Activated naive CD8-positive, alpha-beta T cell treated with anti-CD3 and anti-CD28 coated beads for 36 hours (primary cell): ENCODE results near the gene TMEM119. TPM values are rescaled to one million over a fixed set of nuclear protein-coding genes. Genes with fewer than 3 reads are reported as not detected.
"Not testable (repeated sequence)": the region's sequence is repeated elsewhere in the genome, so short reads cannot be mapped to it uniquely, and the experiment has no call there.

Experiments
- DNase-seq: peaks from one replicate; pipeline ENCODE4 v3.0.0; 2021
- H3K27ac Mint-ChIP-seq: one replicate; pipeline ENCODE4 v1.8.0; 2022; ENCODE audit warnings: mild to moderate bottlenecking, moderate library complexity, mixed read lengths
- H3K27me3 Mint-ChIP-seq: one replicate; pipeline ENCODE4 v1.8.0; 2022; ENCODE audit warnings: mild to moderate bottlenecking, mixed read lengths
- H3K36me3 Mint-ChIP-seq: one replicate; pipeline ENCODE4 v1.8.0; 2021; ENCODE audit warnings: mild to moderate bottlenecking, mixed read lengths
- H3K4me1 Mint-ChIP-seq: one replicate; pipeline ENCODE4 v1.8.0; 2021; ENCODE audit warnings: mixed read lengths
- H3K4me3 Mint-ChIP-seq: one replicate; pipeline ENCODE4 v1.8.0; 2022; ENCODE audit warnings: mild to moderate bottlenecking, moderate library complexity, mixed read lengths
- H3K9me3 Mint-ChIP-seq: one replicate; pipeline ENCODE4 v1.8.0; 2022; ENCODE audit warnings: mixed read lengths
- total RNA-seq, 2 experiments: library from RNA; stranded (reverse); gene quantifications; one replicate each; pipeline ENCODE4 v1.2.3, GENCODE V29; 2021

The TMEM119 gene
- total RNA-seq, 2 experiments from 2014 or later, result 0.12 TPM; not detected in 1

GRCh38 chr12:108564724-108565123, 33.2 kb downstream of the TMEM119 start:
- Mint-ChIP-seq H3K36me3 (peaks cover 44% of the 10 kb centered on the region), H3K27ac (peak overlapping the region; percentile 54), H3K4me3 (no peak overlapping the region), H3K27me3 (no peaks in the 10 kb centered on the region), H3K4me1 (peaks cover 58% of the 10 kb centered on the region), H3K9me3 (no peaks in the 10 kb centered on the region)
- DNase-seq, result no peak

- Mint-ChIP-seq H3K27me3 (no peaks in the 10 kb centered on the region), H3K4me3 (peak overlapping the region; percentile 100), H3K36me3 (peaks cover 43% of the 10 kb centered on the region), H3K27ac (peak overlapping the region; percentile 88), H3K4me1 (peaks cover 56% of the 10 kb centered on the region), H3K9me3 (no peaks in the 10 kb centered on the region)
- no peak for DNase-seq
Observed at GRCh38 chr12:108563804-108564151, 34.1 kb downstream of the TMEM119 start.

GRCh38 chr12:108563136-108563803, 34.6 kb downstream of the TMEM119 start:
- Mint-ChIP-seq H3K9me3 (no peaks in the 10 kb centered on the region), H3K4me1 (peaks cover 55% of the 10 kb centered on the region), H3K36me3 (peaks cover 39% of the 10 kb centered on the region), H3K27ac (peak overlapping the region; percentile 88), H3K27me3 (no peaks in the 10 kb centered on the region), H3K4me3 (peak overlapping the region; percentile 100)
- DNase-seq, result peak; percentile 86

GRCh38 chr12:108562348-108563135, 35.3 kb downstream of the TMEM119 start, which contains the start of gene ISCU:
Gene ISCU (plus strand): TSS chr12:108562596. CDS start chr12:108562623, 27 bp downstream.
- peaks cover 34% of the 10 kb centered on the region for H3K36me3 Mint-ChIP-seq
- H3K9me3 Mint-ChIP-seq, result no peaks in the 10 kb centered on the region
- peak within 1 kb of the TSS; percentile 100 for H3K4me3 Mint-ChIP-seq
- peak; percentile 100 for DNase-seq
- H3K27ac Mint-ChIP-seq, result peak within 1 kb of the TSS; percentile 100
- no peaks in the 10 kb centered on the region for H3K27me3 Mint-ChIP-seq
- peaks cover 52% of the 10 kb centered on the region for H3K4me1 Mint-ChIP-seq

GRCh38 chr12:108561852-108562347, 36.0 kb downstream of the TMEM119 start:
- peak overlapping the region; percentile 100 for H3K4me3 Mint-ChIP-seq

GRCh38 chr12:108560752-108561719, 36.8 kb downstream of the TMEM119 start, which contains the start of gene SART3:
Gene SART3 (minus strand): TSS chr12:108561173. CDS start chr12:108561154, 19 bp downstream.
- H3K4me3 Mint-ChIP-seq, result peak within 1 kb of the TSS; percentile 100
- H3K36me3 Mint-ChIP-seq, result peaks cover 27% of the 10 kb centered on the region
- no peaks in the 10 kb centered on the region for H3K9me3 Mint-ChIP-seq
- H3K4me1 Mint-ChIP-seq, result peaks cover 48% of the 10 kb centered on the region
- peak; percentile 80 for DNase-seq
- peak within 1 kb of the TSS; percentile 100 for H3K27ac Mint-ChIP-seq
- no peaks in the 10 kb centered on the region for H3K27me3 Mint-ChIP-seq

More at GRCh38 chr12:108561852-108562347, 36.0 kb downstream of the TMEM119 start:
- Mint-ChIP-seq H3K27me3 (no peaks in the 10 kb centered on the region), H3K4me1 (peaks cover 49% of the 10 kb centered on the region), H3K9me3 (no peaks in the 10 kb centered on the region), H3K27ac (peak overlapping the region; percentile 100), H3K36me3 (peaks cover 31% of the 10 kb centered on the region)
- DNase-seq, result no peak

GRCh38 chr12:108560321-108560721, 37.6 kb downstream of the TMEM119 start:
- H3K36me3 Mint-ChIP-seq, result peaks cover 24% of the 10 kb centered on the region
- H3K27me3 Mint-ChIP-seq, result no peaks in the 10 kb centered on the region

GRCh38 chr12:108559748-108560147, 38.1 kb downstream of the TMEM119 start:
- H3K27ac Mint-ChIP-seq, result peak overlapping the region; percentile 100

More at GRCh38 chr12:108560321-108560721, 37.6 kb downstream of the TMEM119 start:
- Mint-ChIP-seq H3K9me3 (no peaks in the 10 kb centered on the region), H3K4me3 (peak overlapping the region; percentile 100), H3K4me1 (peaks cover 49% of the 10 kb centered on the region), H3K27ac (peak overlapping the region; percentile 100)
- no peak for DNase-seq

GRCh38 chr12:108559007-108559655, 38.8 kb downstream of the TMEM119 start:
- no peak for DNase-seq
- Mint-ChIP-seq H3K27ac (peak overlapping the region; percentile 100), H3K4me1 (peaks cover 55% of the 10 kb centered on the region), H3K4me3 (peak overlapping the region; percentile 100), H3K9me3 (no peaks in the 10 kb centered on the region), H3K36me3 (peaks cover 16% of the 10 kb centered on the region), H3K27me3 (no peaks in the 10 kb centered on the region)

More at GRCh38 chr12:108559748-108560147, 38.1 kb downstream of the TMEM119 start:
- DNase-seq, result no peak
- peaks cover 53% of the 10 kb centered on the region for H3K4me1 Mint-ChIP-seq
- no peaks in the 10 kb centered on the region for H3K9me3 Mint-ChIP-seq
- H3K27me3 Mint-ChIP-seq, result no peaks in the 10 kb centered on the region
- peaks cover 22% of the 10 kb centered on the region for H3K36me3 Mint-ChIP-seq
- H3K4me3 Mint-ChIP-seq, result peak overlapping the region; percentile 100

GRCh38 chr12:108555383-108555782, 42.5 kb downstream of the TMEM119 start:
- Mint-ChIP-seq H3K4me1 (peaks cover 73% of the 10 kb centered on the region), H3K36me3 (peaks cover 20% of the 10 kb centered on the region)
- not testable (repeated sequence) for H3K27ac Mint-ChIP-seq, DNase-seq, H3K27me3 Mint-ChIP-seq, H3K9me3 Mint-ChIP-seq, H3K4me3 Mint-ChIP-seq

GRCh38 chr12:108553799-108554198, 44.1 kb downstream of the TMEM119 start:
- no peaks in the 10 kb centered on the region for H3K9me3 Mint-ChIP-seq
- H3K27ac Mint-ChIP-seq, result no peak overlapping the region
- peaks cover 11% of the 10 kb centered on the region for H3K36me3 Mint-ChIP-seq
- no peak overlapping the region for H3K4me3 Mint-ChIP-seq
- DNase-seq, result no peak
- no peaks in the 10 kb centered on the region for H3K27me3 Mint-ChIP-seq
- H3K4me1 Mint-ChIP-seq, result peaks cover 73% of the 10 kb centered on the region

- Mint-ChIP-seq H3K36me3 (peaks cover 16% of the 10 kb centered on the region), H3K4me1 (peaks cover 58% of the 10 kb centered on the region), H3K27ac (peak overlapping the region; percentile 52), H3K4me3 (peak overlapping the region; percentile 35), H3K9me3 (no peaks in the 10 kb centered on the region), H3K27me3 (no peaks in the 10 kb centered on the region)
- DNase-seq, result no peak
Observed at GRCh38 chr12:108551535-108551934, 46.3 kb downstream of the TMEM119 start.

GRCh38 chr12:108548954-108549521, 48.8 kb downstream of the TMEM119 start:
- Mint-ChIP-seq H3K36me3 (peaks cover 22% of the 10 kb centered on the region), H3K4me1 (peaks cover 42% of the 10 kb centered on the region), H3K27ac (peak overlapping the region; percentile 29)

More at GRCh38 chr12:108548954-108549521, 48.8 kb downstream of the TMEM119 start:
- no peaks in the 10 kb centered on the region for H3K9me3 Mint-ChIP-seq
- no peak for DNase-seq
- no peaks in the 10 kb centered on the region for H3K27me3 Mint-ChIP-seq
- no peak overlapping the region for H3K4me3 Mint-ChIP-seq
